ENCODE results near the gene TPM1.

GRCh38 chr15:63090887-63091286 is 48.3 kb downstream of the TPM1 start:
- TF ChIP-seq EP300 (IDR thresholded peaks at IDR 0.05) (no peak), POLR2AphosphoS5 (IDR thresholded peaks at IDR 0.05) (no peak), POLR2A (IDR thresholded peaks at IDR 0.05) (no peak), CTCF (IDR thresholded peaks at IDR 0.05) (no peak)

Measured in suprapubic skin (tissue), 4 donors.